Panc1 (cell line): ENCODE results near the gene MTFR1L. TPM values are rescaled to one million over a fixed set of nuclear protein-coding genes. Genes with fewer than 3 reads are reported as not detected.

ENCODE experiments used
- ATAC-seq: fragments of 200-7000 bp; cut with Tn5 transposase; 2 replicates; pipeline ENCODE4 v1.9.1; 2020; ENCODE audit warnings: mild to moderate bottlenecking, moderate library complexity
- BruUV-seq: library from RNA; stranded (reverse); fragments of 400-500 nt; replicated peaks from 2 replicates; lab custom pipeline; 2021; lab: Mats Ljungman, UMichigan
- CTCF ChIA-PET: fragments of 300-600 bp; sonication (Branson Sonifier 250); formaldehyde crosslinking; loops from one replicate; lab custom pipeline; 2022; ENCODE audit warnings: antibody characterized with exemption; lab: Charles Lee
- POLR2A ChIA-PET: fragments of 300-600 bp; sonication (Branson Sonifier 250); formaldehyde crosslinking; loops from one replicate; lab custom pipeline; 2022; ENCODE audit warnings: antibody characterized with exemption; lab: Charles Lee
- DNase-seq: peaks from one replicate; pipeline ENCODE4 v3.0.0-alpha.2; 2010; ENCODE audit warnings: low read depth, low spot score
- H3K27ac ChIP-seq: 2 replicates; pipeline ENCODE4 v1.5.1; 2011; ENCODE audit warnings: mild to moderate bottlenecking, low read length, inconsistent platforms
- H3K27me3 ChIP-seq: fragments of 200-500 bp; sonication (Bioruptor generic); 2 replicates; pipeline ENCODE4 v1.6.0; 2014; ENCODE audit warnings: low read length, inconsistent platforms; ENCODE audit not compliant: control insufficient read depth, insufficient read depth
- H3K36me3 ChIP-seq: fragments of 200-500 bp; sonication (Bioruptor generic); 2 replicates; pipeline ENCODE4 v1.5.1; 2014; ENCODE audit warnings: inconsistent platforms, mild to moderate bottlenecking, low read length, moderate library complexity; ENCODE audit not compliant: control insufficient read depth, insufficient read depth
- H3K4me1 ChIP-seq: 2 replicates; pipeline ENCODE4 v1.5.1; 2011; ENCODE audit warnings: inconsistent platforms, mild to moderate bottlenecking, low read length, moderate library complexity; ENCODE audit not compliant: control insufficient read depth, insufficient read depth
- H3K4me3 ChIP-seq, 2 experiments: 2 replicates each; pipeline ENCODE4 v1.5.1; 2011 to 2012; ENCODE audit warnings: low read depth in 2 of 2, low read length in 2 of 2, mild to moderate bottlenecking in 2 of 2, inconsistent platforms in 1 of 2, moderate library complexity in 1 of 2
- H3K9me3 ChIP-seq: fragments of 200-500 bp; sonication (Bioruptor generic); 2 replicates; pipeline ENCODE4 v1.5.1; 2014; ENCODE audit warnings: low read depth, mild to moderate bottlenecking, inconsistent platforms, low read length, moderate library complexity; ENCODE audit not compliant: control insufficient read depth, insufficient read depth
- POLR2AphosphoS5 ChIP-seq: IDR thresholded peaks from 2 replicates; pipeline ENCODE4 v1.6.1; 2012; ENCODE audit warnings: mild to moderate bottlenecking, low read depth, low read length, moderate library complexity
- SIN3A ChIP-seq: IDR thresholded peaks from 2 replicates; pipeline ENCODE4 v1.6.1; 2012; ENCODE audit warnings: low read depth, mild to moderate bottlenecking, low read length, moderate library complexity, borderline replicate concordance; ENCODE audit not compliant: insufficient read depth
- TCF7L2 ChIP-seq: IDR thresholded peaks from 2 replicates; pipeline ENCODE4 v1.6.1; 2011; ENCODE audit warnings: mild to moderate bottlenecking, low read depth, low read length, inconsistent platforms
- in situ Hi-C: cut with HindIII; loops from 2 replicates; pipeline ENCODE4 v1.10.0; 2016; ENCODE audit warnings: low sequenced_read_pairs, low pct_unique_long_range_greater_than_20kb
- intact Hi-C: fragments of 100-400 bp; cut with micrococcal nuclease; formaldehyde crosslinking; loops from one replicate; pipeline ENCODE4 v1.10.0; 2022; ENCODE audit not compliant: unreplicated experiment
- total RNA-seq: library from RNA; stranded (reverse); gene quantifications from one replicate; pipeline ENCODE4 v1.2.1, GENCODE V29; 2021; ENCODE audit not compliant: unreplicated experiment
- TF ChIP-seq, protein P1 (sequence below): fragments of 450-650 bp; IDR thresholded peaks from 2 replicates; pipeline ENCODE4 v1.5.1; 2017; ENCODE audit warnings: mild to moderate bottlenecking
- TF ChIP-seq, protein P2 (sequence below), 2 experiments: IDR thresholded peaks; 2 replicates each; pipeline ENCODE4 v1.6.1; 2011 to 2012; ENCODE audit warnings: low read depth in 2 of 2, control low read depth in 1 of 2, low read length in 1 of 2, mild to moderate bottlenecking in 1 of 2, moderate library complexity in 1 of 2; ENCODE audit not compliant: insufficient read depth in 1 of 2

The MTFR1L gene
- total RNA-seq, 1 experiment from 2014 or later, result 68.5 TPM

DNA sequence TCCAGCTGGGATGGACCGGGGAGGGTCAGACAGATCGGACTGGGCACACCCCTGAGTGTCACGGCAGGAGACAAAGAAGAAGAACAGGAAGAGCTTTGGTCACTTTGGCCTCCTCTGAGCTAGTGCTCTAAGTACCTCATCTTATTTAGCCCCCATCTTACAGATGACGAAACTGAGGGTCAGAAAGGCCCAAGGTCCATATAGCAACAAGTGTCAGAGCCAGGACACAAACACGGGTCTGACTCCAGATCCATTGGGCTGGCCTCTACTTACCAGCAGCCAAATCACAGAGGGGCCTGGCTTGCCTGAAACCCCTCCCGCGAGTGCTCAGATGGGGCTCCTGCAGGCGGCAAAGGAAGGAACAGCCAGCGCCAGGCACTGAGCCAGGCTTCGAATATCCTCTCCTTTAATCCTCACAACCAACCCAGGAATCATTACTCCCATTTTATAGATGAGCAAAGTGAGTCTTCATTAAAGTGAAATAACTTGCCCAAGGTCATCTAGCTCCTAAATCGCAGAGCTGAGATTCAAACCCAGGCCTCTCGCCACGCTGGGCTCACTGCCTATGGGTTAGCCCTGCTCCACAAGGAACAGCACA, 45.4 kb upstream of the MTFR1L start:
- intact Hi-C loops, result no loop called here
- ATAC-seq, result no peak
- in situ Hi-C loops, result no loop called here
- no peak overlapping the region for H3K4me3 ChIP-seq
- peak overlapping the region; percentile 25; the same call in 1 of the 2 replicates for H3K27ac ChIP-seq
- CTCF ChIA-PET, result interaction anchor here (0.6 kb wide), 1 partner anchor 64 kb away, joined by 3 read pairs; no protein-coding TSS in a partner anchor
- no peaks in the 10 kb centered on the region for H3K9me3 ChIP-seq
- no peaks in the 10 kb centered on the region for H3K36me3 ChIP-seq
- no peak for DNase-seq
- TF ChIP-seq, protein P1, sequence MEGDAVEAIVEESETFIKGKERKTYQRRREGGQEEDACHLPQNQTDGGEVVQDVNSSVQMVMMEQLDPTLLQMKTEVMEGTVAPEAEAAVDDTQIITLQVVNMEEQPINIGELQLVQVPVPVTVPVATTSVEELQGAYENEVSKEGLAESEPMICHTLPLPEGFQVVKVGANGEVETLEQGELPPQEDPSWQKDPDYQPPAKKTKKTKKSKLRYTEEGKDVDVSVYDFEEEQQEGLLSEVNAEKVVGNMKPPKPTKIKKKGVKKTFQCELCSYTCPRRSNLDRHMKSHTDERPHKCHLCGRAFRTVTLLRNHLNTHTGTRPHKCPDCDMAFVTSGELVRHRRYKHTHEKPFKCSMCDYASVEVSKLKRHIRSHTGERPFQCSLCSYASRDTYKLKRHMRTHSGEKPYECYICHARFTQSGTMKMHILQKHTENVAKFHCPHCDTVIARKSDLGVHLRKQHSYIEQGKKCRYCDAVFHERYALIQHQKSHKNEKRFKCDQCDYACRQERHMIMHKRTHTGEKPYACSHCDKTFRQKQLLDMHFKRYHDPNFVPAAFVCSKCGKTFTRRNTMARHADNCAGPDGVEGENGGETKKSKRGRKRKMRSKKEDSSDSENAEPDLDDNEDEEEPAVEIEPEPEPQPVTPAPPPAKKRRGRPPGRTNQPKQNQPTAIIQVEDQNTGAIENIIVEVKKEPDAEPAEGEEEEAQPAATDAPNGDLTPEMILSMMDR, result no peak
- TF ChIP-seq TCF7L2 (no peak), SIN3A (no peak)
- H3K4me1 ChIP-seq, result peaks cover 27% of the 10 kb centered on the region
- no TSS peak for BruUV-seq
- POLR2A ChIA-PET, result no interaction called here
- no peaks in the 10 kb centered on the region for H3K27me3 ChIP-seq

DNA sequence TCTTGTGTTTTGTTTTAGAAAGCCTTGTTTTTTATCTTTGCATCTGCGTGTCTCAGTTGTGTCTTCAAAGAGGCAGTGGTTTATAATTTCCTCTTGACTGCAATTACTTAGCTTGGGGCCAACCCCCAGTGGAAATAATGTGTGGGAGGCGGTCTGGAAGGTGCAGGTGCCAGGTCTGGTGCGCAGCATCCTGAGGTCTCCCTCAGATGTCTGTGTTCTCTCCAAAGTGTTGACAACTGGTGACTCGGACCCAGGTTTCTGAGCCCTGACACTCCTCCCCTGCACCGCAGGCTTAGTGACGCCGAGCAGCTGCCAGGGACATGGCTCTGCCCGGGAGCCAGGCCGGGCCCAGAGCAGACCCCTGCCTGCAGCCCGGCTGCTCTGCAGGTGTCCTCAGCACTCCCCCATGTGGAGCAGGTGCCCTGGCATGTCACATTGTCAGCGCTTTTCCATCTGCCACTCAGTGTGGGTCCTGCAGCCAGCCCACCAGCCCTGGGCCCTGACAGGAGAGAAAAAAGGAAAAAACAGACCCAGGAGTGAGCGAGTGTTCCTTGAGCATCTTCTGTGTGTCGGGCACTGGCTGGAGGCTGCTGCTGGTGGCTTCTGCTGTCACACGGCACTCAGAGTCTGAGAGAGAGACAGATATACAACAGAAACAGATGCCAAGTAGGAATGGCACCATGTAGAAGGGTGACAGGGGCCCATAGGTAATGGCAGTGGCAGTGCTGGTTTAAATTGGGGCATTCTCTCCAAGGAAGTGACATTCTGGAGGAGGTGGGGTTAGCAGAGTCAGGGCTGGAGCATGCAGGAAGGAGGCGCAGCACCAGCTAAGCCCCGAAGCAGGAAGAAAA, 44.6 kb upstream of the MTFR1L start:
- Histone ChIP-seq H3K36me3 (no peaks in the 10 kb centered on the region), H3K27ac (no peak overlapping the region; the same call in 1 of the 2 replicates), H3K4me3 (no peak overlapping the region), H3K4me1 (peaks cover 27% of the 10 kb centered on the region), H3K9me3 (no peaks in the 10 kb centered on the region), H3K27me3 (no peaks in the 10 kb centered on the region)
- TF ChIP-seq, protein P2, sequence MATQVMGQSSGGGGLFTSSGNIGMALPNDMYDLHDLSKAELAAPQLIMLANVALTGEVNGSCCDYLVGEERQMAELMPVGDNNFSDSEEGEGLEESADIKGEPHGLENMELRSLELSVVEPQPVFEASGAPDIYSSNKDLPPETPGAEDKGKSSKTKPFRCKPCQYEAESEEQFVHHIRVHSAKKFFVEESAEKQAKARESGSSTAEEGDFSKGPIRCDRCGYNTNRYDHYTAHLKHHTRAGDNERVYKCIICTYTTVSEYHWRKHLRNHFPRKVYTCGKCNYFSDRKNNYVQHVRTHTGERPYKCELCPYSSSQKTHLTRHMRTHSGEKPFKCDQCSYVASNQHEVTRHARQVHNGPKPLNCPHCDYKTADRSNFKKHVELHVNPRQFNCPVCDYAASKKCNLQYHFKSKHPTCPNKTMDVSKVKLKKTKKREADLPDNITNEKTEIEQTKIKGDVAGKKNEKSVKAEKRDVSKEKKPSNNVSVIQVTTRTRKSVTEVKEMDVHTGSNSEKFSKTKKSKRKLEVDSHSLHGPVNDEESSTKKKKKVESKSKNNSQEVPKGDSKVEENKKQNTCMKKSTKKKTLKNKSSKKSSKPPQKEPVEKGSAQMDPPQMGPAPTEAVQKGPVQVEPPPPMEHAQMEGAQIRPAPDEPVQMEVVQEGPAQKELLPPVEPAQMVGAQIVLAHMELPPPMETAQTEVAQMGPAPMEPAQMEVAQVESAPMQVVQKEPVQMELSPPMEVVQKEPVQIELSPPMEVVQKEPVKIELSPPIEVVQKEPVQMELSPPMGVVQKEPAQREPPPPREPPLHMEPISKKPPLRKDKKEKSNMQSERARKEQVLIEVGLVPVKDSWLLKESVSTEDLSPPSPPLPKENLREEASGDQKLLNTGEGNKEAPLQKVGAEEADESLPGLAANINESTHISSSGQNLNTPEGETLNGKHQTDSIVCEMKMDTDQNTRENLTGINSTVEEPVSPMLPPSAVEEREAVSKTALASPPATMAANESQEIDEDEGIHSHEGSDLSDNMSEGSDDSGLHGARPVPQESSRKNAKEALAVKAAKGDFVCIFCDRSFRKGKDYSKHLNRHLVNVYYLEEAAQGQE (IDR thresholded peaks at IDR 0.05; ENCODE audit: insufficient read depth in 1 of 2, low read depth in 2 of 2, low read length in 1 of 2), result no peak
- TF ChIP-seq POLR2AphosphoS5 (no peak), TCF7L2 (peak; percentile 73; the same call in 1 of the 2 replicates)
- ATAC-seq, result peak; percentile 35
- intact Hi-C loops, result no loop called here
- ChIA-PET CTCF (interaction anchor here (0.6 kb wide), 1 partner anchor 65 kb away, joined by 3 read pairs; no protein-coding TSS in a partner anchor), POLR2A (no interaction called here)
- DNase-seq, result no peak
- in situ Hi-C loops, result no loop called here
- no TSS peak for BruUV-seq
